ENCODE data around the gene LYRM1. TPM values are rescaled to one million over a fixed set of nuclear protein-coding genes. Genes with fewer than 3 reads are reported as not detected.

LYRM1 gene
- total and polyA plus RNA-seq, 2 of the 4 experiments (the other 2 are of a cell fraction) = 19.0 to 35.0 TPM

GRCh38 chr16:20871941-20872815, 28.4 kb upstream of the LYRM1 start:
- Histone ChIP-seq H3K56ac (ENCODE audit: extremely low read depth, insufficient read depth, low read length) (no peak overlapping the region), H2BK5ac (ENCODE audit: low read depth, low read length, poor library complexity, severe bottlenecking) (no peak overlapping the region), H3K4me2 (ENCODE audit: low read depth, low read length) (no peak overlapping the region), H3K4ac (ENCODE audit: low read depth, low read length) (no peak overlapping the region), H3K18ac (ENCODE audit: low read depth, low read length) (no peak overlapping the region), H3K23ac (ENCODE audit: low read depth, low read length) (no peak overlapping the region), H3K79me1 (ENCODE audit: low read depth in 1 of 2, low read length in 2 of 2) (peaks cover 42 to 87% of the 10 kb centered on the region in 2 experiments), H4K8ac (ENCODE audit: low read depth in 2 of 2, low read length in 2 of 2) (no peak overlapping the region), H4K5ac (ENCODE audit: low read depth, low read length) (no peak overlapping the region), H3K27me3 (ENCODE audit: control insufficient read depth, insufficient read depth, low read length) (no peaks in the 10 kb centered on the region), H3K4me1 (ENCODE audit: control insufficient read depth, insufficient read depth, low read length) (peaks cover 11% of the 10 kb centered on the region), H2BK15ac (ENCODE audit: low read depth, low read length) (no peak overlapping the region), H3K9ac (ENCODE audit: low read depth, low read length) (no peak overlapping the region), H3K9me3 (ENCODE audit: control insufficient read depth, insufficient read depth, low read length) (no peaks in the 10 kb centered on the region), H3K14ac (replicated peaks; ENCODE audit: low read depth, low read length) (no peak overlapping the region), H2AK9ac (replicated peaks; ENCODE audit: low read depth, low read length, poor library complexity) (no peak overlapping the region), H4K91ac (ENCODE audit: insufficient read depth, low read depth, low read length) (no peak overlapping the region), H4K20me1 (ENCODE audit: insufficient read depth, low read length) (peaks cover 51% of the 10 kb centered on the region), H2BK20ac (ENCODE audit: low read depth, low read length) (no peak overlapping the region), H3K4me3 (ENCODE audit: insufficient read depth, low read depth, low read length) (no peak overlapping the region), H3K27ac (ENCODE audit: insufficient read depth, low read length) (no peak overlapping the region), H3K9me1 (ENCODE audit: insufficient read depth, low read length) (peaks cover 33% of the 10 kb centered on the region), H2AFZ (replicated peaks; ENCODE audit: low read length, poor library complexity) (no peak overlapping the region), H3K36me3 (ENCODE audit: control insufficient read depth, insufficient read depth, low read length) (no peaks in the 10 kb centered on the region), H2BK120ac (ENCODE audit: low read depth, low read length) (no peak overlapping the region), H2AK5ac (ENCODE audit: low read depth, low read length) (no peak overlapping the region)
- no peak for TF ChIP-seq USF2 (IDR thresholded peaks at IDR 0.05; ENCODE audit: low read depth, low read length)
- TF ChIP-seq MXI1 (IDR thresholded peaks at IDR 0.05; ENCODE audit: borderline replicate concordance, low read depth, low read length) = no peak
- no peak for TF ChIP-seq CTCF (conservative IDR thresholded peaks at IDR 0.05; ENCODE audit: low read depth, low read length)
- no peak for TF ChIP-seq BHLHE40 (IDR thresholded peaks at IDR 0.05; ENCODE audit: low read depth, low read length)
- TF ChIP-seq RFX5 (IDR thresholded peaks at IDR 0.05; ENCODE audit: low read depth, low read length) = no peak
- no peak for TF ChIP-seq CEBPB (IDR thresholded peaks at IDR 0.05; ENCODE audit: low read depth, low read length)
- no peak for TF ChIP-seq RCOR1 (IDR thresholded peaks at IDR 0.05; ENCODE audit: insufficient replicate concordance, low read length)
- TF ChIP-seq POLR2A (IDR thresholded peaks at IDR 0.05; ENCODE audit: low read depth, low read length) = no peak
- TF ChIP-seq FOS (IDR thresholded peaks at IDR 0.05; ENCODE audit: low read depth, low read length) = no peak
- no peak for TF ChIP-seq CHD1 (IDR thresholded peaks at IDR 0.05; ENCODE audit: low read depth, low read length)
- TF ChIP-seq ELK1 (IDR thresholded peaks at IDR 0.05; ENCODE audit: borderline replicate concordance, low read depth, low read length) = no peak
- no peak for TF ChIP-seq NFE2L2 (IDR thresholded peaks at IDR 0.05; ENCODE audit: low read depth, low read length)
- TF ChIP-seq MAFK (IDR thresholded peaks at IDR 0.05; ENCODE audit: low read depth, low read length) = no peak
- TF ChIP-seq RAD21 (IDR thresholded peaks at IDR 0.05; ENCODE audit: low read length) = no peak
- ATAC-seq (ENCODE audit: low read depth) = no peak
- ChIA-PET CTCF (interaction anchor here (0.5 kb wide), 1 partner anchor 87 kb away, joined by 4 read pairs; no protein-coding TSS in a partner anchor), POLR2A (ENCODE audit: unreplicated experiment) (no interaction called here)
- 80% methylated on average over 2 of the region's 9 CpGs; no CpG with 5 or more reads in 1 of the 2 experiments for WGBS, 2 experiments (ENCODE audit: extremely low coverage in 2 of 2, insufficient read length in 1 of 2)
- in situ Hi-C loops (cut with MboI; ENCODE audit: low sequenced_read_pairs) = no loop called here
- no TSS peak for BruUV-seq (replicated peaks)
- intact Hi-C loops (cut with micrococcal nuclease) = no loop called here
- dilution Hi-C loops (cut with HindIII; ENCODE audit: low sequenced_read_pairs, unreplicated experiment) = no loop called here
- no peak for DNase-seq

Measured in IMR-90 (cell line).